22Rv1 (cell line): ENCODE data around the gene MRPL55.

Source experiments
- ZFX ChIP-seq: fragments of 450-650 bp; IDR thresholded peaks from 2 replicates; pipeline ENCODE4 v1.6.1; 2017; ENCODE audit warnings: antibody characterized with exemption, borderline replicate concordance
- TF ChIP-seq, protein P1 (sequence below): fragments of 450-650 bp; IDR thresholded peaks from 2 replicates; pipeline ENCODE4 v1.5.1; 2017; ENCODE audit warnings: mild to moderate bottlenecking

DNA sequence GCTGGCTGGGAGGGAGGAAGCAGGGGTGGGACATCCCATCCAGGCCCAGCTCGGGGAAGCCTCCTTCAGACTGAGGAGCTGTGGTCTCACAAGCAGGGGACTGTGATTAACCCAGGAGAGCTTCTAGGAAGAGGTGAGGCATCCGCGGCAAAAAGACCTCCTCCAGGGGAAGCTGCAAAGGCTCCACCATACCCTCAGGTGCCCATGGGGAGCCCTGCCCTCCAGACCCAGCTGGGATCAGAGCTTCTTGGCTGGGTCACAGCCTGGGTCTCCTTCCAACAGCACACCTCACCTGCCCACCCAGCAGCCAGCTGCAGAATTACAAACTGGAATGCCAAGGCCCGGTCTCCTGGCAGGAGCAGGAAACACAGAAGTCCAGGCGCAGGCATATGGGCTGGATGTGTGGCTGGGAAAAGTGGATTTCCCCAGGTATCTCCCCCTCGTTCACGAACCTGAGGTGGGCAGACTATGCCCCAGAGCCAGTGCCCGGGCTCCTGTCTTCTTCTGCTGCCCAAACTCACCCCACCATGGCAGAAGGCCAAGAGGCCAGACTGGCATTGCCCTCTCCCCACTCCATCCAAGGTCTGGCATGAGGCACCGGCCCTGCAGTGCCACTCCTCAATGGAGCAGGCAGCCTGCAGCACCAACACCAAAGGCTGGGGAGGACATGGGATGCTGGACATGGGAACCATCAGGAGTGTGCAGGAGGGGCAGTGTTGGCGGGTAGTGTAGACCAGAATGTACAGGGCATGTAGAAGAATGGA lies 42.0 kb downstream of the MRPL55 start:
- TF ChIP-seq, protein P1, sequence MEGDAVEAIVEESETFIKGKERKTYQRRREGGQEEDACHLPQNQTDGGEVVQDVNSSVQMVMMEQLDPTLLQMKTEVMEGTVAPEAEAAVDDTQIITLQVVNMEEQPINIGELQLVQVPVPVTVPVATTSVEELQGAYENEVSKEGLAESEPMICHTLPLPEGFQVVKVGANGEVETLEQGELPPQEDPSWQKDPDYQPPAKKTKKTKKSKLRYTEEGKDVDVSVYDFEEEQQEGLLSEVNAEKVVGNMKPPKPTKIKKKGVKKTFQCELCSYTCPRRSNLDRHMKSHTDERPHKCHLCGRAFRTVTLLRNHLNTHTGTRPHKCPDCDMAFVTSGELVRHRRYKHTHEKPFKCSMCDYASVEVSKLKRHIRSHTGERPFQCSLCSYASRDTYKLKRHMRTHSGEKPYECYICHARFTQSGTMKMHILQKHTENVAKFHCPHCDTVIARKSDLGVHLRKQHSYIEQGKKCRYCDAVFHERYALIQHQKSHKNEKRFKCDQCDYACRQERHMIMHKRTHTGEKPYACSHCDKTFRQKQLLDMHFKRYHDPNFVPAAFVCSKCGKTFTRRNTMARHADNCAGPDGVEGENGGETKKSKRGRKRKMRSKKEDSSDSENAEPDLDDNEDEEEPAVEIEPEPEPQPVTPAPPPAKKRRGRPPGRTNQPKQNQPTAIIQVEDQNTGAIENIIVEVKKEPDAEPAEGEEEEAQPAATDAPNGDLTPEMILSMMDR = no peak
- TF ChIP-seq ZFX = no peak
